ENCODE results near the gene TSBP1.

TSBP1 gene

GRCh38 chr6:32371803-32372202 is at the start of gene TSBP1:
Gene TSBP1, minus strand, starts transcription at chr6:32371903. Its CDS starts 197 bp downstream, at chr6:32371706.
- DNase-seq (ENCODE audit: low spot score) = no peak

- no peak for DNase-seq (ENCODE audit: low spot score)
Measured at GRCh38 chr6:32416036-32416435, 44.3 kb upstream of the TSBP1 start.

- peak; percentile 77 for DNase-seq (ENCODE audit: low spot score)
Measured at GRCh38 chr6:32415521-32416019, 43.9 kb upstream of the TSBP1 start.

GRCh38 chr6:32413427-32414047 is 41.8 kb upstream of the TSBP1 start:
- peak; percentile 86 for DNase-seq (ENCODE audit: low spot score)

- no peak for DNase-seq (ENCODE audit: low spot score)
Measured at GRCh38 chr6:32411566-32412327, 40.0 kb upstream of the TSBP1 start.

GRCh38 chr6:32410906-32411305 is 39.2 kb upstream of the TSBP1 start:
- DNase-seq (ENCODE audit: low spot score) = no peak

GRCh38 chr6:32406857-32407256 is 35.2 kb upstream of the TSBP1 start, which contains the start of gene BTNL2:
Gene BTNL2, minus strand, starts transcription at chr6:32407181. Its CDS starts 58 bp downstream, at chr6:32407123.
- no peak for DNase-seq (ENCODE audit: low spot score)

- no peak for DNase-seq (ENCODE audit: low spot score)
Measured at GRCh38 chr6:32406197-32406596, 34.5 kb upstream of the TSBP1 start.

GRCh38 chr6:32405656-32406055 is 34.0 kb upstream of the TSBP1 start:
- no peak for DNase-seq (ENCODE audit: low spot score)

- no peak for DNase-seq (ENCODE audit: low spot score)
Measured at GRCh38 chr6:32402812-32403211, 31.1 kb upstream of the TSBP1 start.

GRCh38 chr6:32401284-32401963 is 29.7 kb upstream of the TSBP1 start:
- DNase-seq (ENCODE audit: low spot score) = no peak

- DNase-seq (ENCODE audit: low spot score) = no peak
Measured at GRCh38 chr6:32397252-32397920, 25.7 kb upstream of the TSBP1 start.

- no peak for DNase-seq (ENCODE audit: low spot score)
Measured at GRCh38 chr6:32396028-32396427, 24.3 kb upstream of the TSBP1 start.

GRCh38 chr6:32393665-32394420 is 22.1 kb upstream of the TSBP1 start:
- no peak for DNase-seq (ENCODE audit: low spot score)

- DNase-seq (ENCODE audit: low spot score) = no peak
Measured at GRCh38 chr6:32391505-32391904, 19.8 kb upstream of the TSBP1 start.

- no peak for DNase-seq (ENCODE audit: low spot score)
Measured at GRCh38 chr6:32387589-32388340, 16.1 kb upstream of the TSBP1 start.

- DNase-seq (ENCODE audit: low spot score) = no peak
Measured at GRCh38 chr6:32386040-32386439, 14.3 kb upstream of the TSBP1 start.

- no peak for DNase-seq (ENCODE audit: low spot score)
Measured at GRCh38 chr6:32382757-32383420, 11.2 kb upstream of the TSBP1 start.

GRCh38 chr6:32379545-32379944 is 7.8 kb upstream of the TSBP1 start:
- no peak for DNase-seq (ENCODE audit: low spot score)

Data from AG20443 (cell line).